A549 (cell line): Measurements from ENCODE around the gene HDHD3. TPM values are rescaled to one million over a fixed set of nuclear protein-coding genes. Genes with fewer than 3 reads are reported as not detected.
"Not testable (repeated sequence)": the region's sequence is repeated elsewhere in the genome, so short reads cannot be mapped to it uniquely, and the experiment has no call there.

Experiments
- ATAC-seq, 2 experiments: fragments of 200-7000 bp in 1 of 2; fragments of >200 bp in 1 of 2; cut with Nextera tagmentation in 1 of 2; cut with Tn5 transposase in 1 of 2; 3 replicates each; pipeline versions ENCODE4 v1.8.0 to v1.9.1; 2018 to 2020; ENCODE audit warnings: mild to moderate bottlenecking in 1 of 2, moderate library complexity in 1 of 2
- CTCF ChIA-PET: fragments of 300-600 bp; sonication (Branson Sonifier 250); formaldehyde crosslinking; extraction: SDS; loops from one replicate; lab custom pipeline; 2021; ENCODE audit warnings: antibody characterized with exemption, inconsistent platforms; lab: Yijun Ruan, JAX
- POLR2A ChIA-PET: fragments of 350-600 bp; formaldehyde crosslinking; extraction: SDS; loops from one replicate; lab custom pipeline; 2021; ENCODE audit warnings: antibody characterized with exemption, inconsistent platforms; lab: Yijun Ruan, JAX
- DNase-seq, 2 experiments: peaks; one replicate each; pipeline versions ENCODE4 v3.0.0 to v3.0.0-alpha.2; 2011 to 2016; ENCODE audit warnings: low read depth in 1 of 2, low spot score in 1 of 2
- FAIRE-seq: peaks from 2 replicates; lab custom pipeline; 2011; peaks lifted over from hg19 to GRCh38; lab: Jason Lieb, UNC
- H3K27ac ChIP-seq, 2 experiments: fragments of >200 bp; sonication (Bioruptor Twin); formaldehyde crosslinking; 3 replicates each; pipeline ENCODE4 v1.5.1; 2016 to 2017
- H3K4me1 ChIP-seq: fragments of >200 bp; sonication (Bioruptor Twin); formaldehyde crosslinking; 3 replicates; pipeline ENCODE4 v1.6.1; 2016
- H3K4me2 ChIP-seq: fragments of >200 bp; sonication (Bioruptor Twin); formaldehyde crosslinking; 3 replicates; pipeline ENCODE4 v1.6.1; 2016
- H3K4me3 ChIP-seq: fragments of >200 bp; sonication (Bioruptor Twin); formaldehyde crosslinking; 3 replicates; pipeline ENCODE4 v1.5.1; 2016
- H3K9me3 ChIP-seq: fragments of >200 bp; sonication (Bioruptor Twin); formaldehyde crosslinking; 3 replicates; pipeline ENCODE4 v1.6.1; 2016
- EHMT2 ChIP-seq: fragments of 200-600 bp; sonication (generic); IDR thresholded peaks from 2 replicates; pipeline ENCODE4 v1.6.1; 2016; ENCODE audit warnings: antibody characterized with exemption, low read depth, mild to moderate bottlenecking, moderate library complexity
- ESRRA ChIP-seq: fragments of 150-350 bp; IDR thresholded peaks from 2 replicates; pipeline ENCODE4 v1.6.1; 2014; ENCODE audit warnings: mild to moderate bottlenecking, low read length, borderline replicate concordance
- FOSL2 ChIP-seq, 2 experiments: fragments of 450-650 bp in 1 of 2; fragments of >200 bp in 1 of 2; sonication (Bioruptor Twin) in 1 of 2; formaldehyde crosslinking; IDR thresholded peaks; 2 replicates each; pipeline versions ENCODE4 v1.5.0 to v1.6.1; 2016 to 2020; ENCODE audit warnings: mild to moderate bottlenecking in 1 of 2, moderate library complexity in 1 of 2
- FOXS1 ChIP-seq: fragments of 250-450 bp; sonication (Bioruptor Pico); IDR thresholded peaks from 2 replicates; pipeline ENCODE4 v1.5.0; 2020; ENCODE audit warnings: mild to moderate bottlenecking, moderate library complexity
- HEYL ChIP-seq: fragments of 250-450 bp; sonication (Bioruptor Pico); IDR thresholded peaks from 2 replicates; pipeline ENCODE4 v1.8.0; 2021; ENCODE audit warnings: mild to moderate bottlenecking, moderate library complexity
- KDM5A ChIP-seq: fragments of 200-600 bp; sonication (generic); IDR thresholded peaks from 2 replicates; pipeline ENCODE4 v1.6.1; 2016; ENCODE audit warnings: antibody characterized with exemption, mild to moderate bottlenecking
- MAFK ChIP-seq: fragments of 450-650 bp; IDR thresholded peaks from 2 replicates; pipeline ENCODE4 v1.6.1; 2014; ENCODE audit not compliant: partially characterized antibody
- MAZ ChIP-seq: fragments of 150-350 bp; IDR thresholded peaks from 2 replicates; pipeline ENCODE4 v1.6.1; 2014; ENCODE audit warnings: antibody characterized with exemption, low read depth, low read length, borderline replicate concordance
- POLR2AphosphoS2 ChIP-seq: conservative IDR thresholded peaks from 2 replicates; pipeline ENCODE4 v1.6.1; 2012; ENCODE audit warnings: low read length, improper control_type of control experiment, inconsistent platforms
- RAD21 ChIP-seq, 2 experiments: fragments of >200 bp in 1 of 2; sonication (Bioruptor Twin) in 1 of 2; formaldehyde crosslinking in 1 of 2; IDR thresholded peaks in 1 of 2; conservative IDR thresholded peaks in 1 of 2; 2 replicates in 1 of 2; 3 replicates in 1 of 2; pipeline ENCODE4 v1.6.1; 2012 to 2018; ENCODE audit warnings: inconsistent platforms in 1 of 2
- SMC3 ChIP-seq: fragments of >200 bp; sonication (Bioruptor Twin); formaldehyde crosslinking; IDR thresholded peaks from 3 replicates; pipeline ENCODE4 v1.6.1; 2018; ENCODE audit warnings: inconsistent platforms
- ZFP36 ChIP-seq: fragments of 450-650 bp; IDR thresholded peaks from 2 replicates; pipeline ENCODE4 v1.6.1; 2014; ENCODE audit warnings: borderline replicate concordance; ENCODE audit not compliant: partially characterized antibody
- WGBS: methylation state at CpG from one replicate; pipeline ENCODE4 v1.1.6; 2017; ENCODE audit errors: missing lambda C conversion rate; 5-methylcytosine and 5-hydroxymethylcytosine counted together
- polyA plus RNA-seq, 4 experiments: library from polyadenylated mRNA; depleted of rRNA in 3 of 4; stranded (reverse); fragments of >200 nt; fragmentation: RNase III in 1 of 4; extraction: RNeasy Plus Mini Kit Qiagen cat#74134 plus additional on column Dnase treatment in 1 of 4; gene quantifications; 2 replicates in 3 of 4; 3 replicates in 1 of 4; pipeline ENCODE4 v1.2.3, GENCODE V29; 2011 to 2017
- TF ChIP-seq, protein P1 (sequence below): fragments of >200 bp; sonication (Bioruptor Twin); formaldehyde crosslinking; IDR thresholded peaks from 3 replicates; pipeline ENCODE4 v1.6.1; 2016
- TF ChIP-seq, protein P2 (sequence below): fragments of 450-650 bp; IDR thresholded peaks from 2 replicates; pipeline ENCODE4 v1.6.1; 2014; ENCODE audit warnings: antibody characterized with exemption
- TF ChIP-seq, protein P3 (sequence below): fragments of >200 bp; sonication (Bioruptor Twin); formaldehyde crosslinking; IDR thresholded peaks from 3 replicates; pipeline ENCODE4 v1.5.1; 2016

The HDHD3 gene
- polyA plus RNA-seq, 2 of the 4 experiments (the other 2 are of a cell fraction): 17.5 to 22.6 TPM

DNA sequence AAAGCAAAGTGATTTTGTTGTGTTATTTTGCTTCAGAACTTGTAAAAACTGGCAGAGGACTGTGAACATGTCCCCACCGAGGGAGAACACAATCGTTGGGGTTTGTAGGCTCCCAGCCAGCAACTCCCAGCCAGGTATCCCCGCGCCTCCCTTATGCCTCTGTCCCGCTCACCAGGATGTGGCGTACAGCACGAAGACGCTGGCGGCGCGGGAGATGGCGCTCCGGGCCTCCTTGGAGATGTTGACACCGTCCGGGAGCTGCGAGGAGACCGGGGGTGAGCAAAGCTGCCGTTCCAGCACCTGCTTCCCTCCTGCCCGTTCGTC, 33.1 kb upstream of the HDHD3 start:
- POLR2A ChIA-PET: interaction anchor here (0.6 to 2.1 kb wide), 17 partner anchors 9 to 248 kb away, joined by 3 to 22 read pairs (median 4); partner anchors contain the start of genes ALAD, CDC26, FKBP15 and HDHD3
- WGBS: 2% methylated on average over 19 of the region's 20 CpGs
- FAIRE-seq (no peak), ATAC-seq (peak; percentile 25 to 36; a peak in 5 of 6 replicates), DNase-seq (no peak)
- Histone ChIP-seq H3K4me2 (peak overlapping the region; percentile 78), H3K9me3 (no peaks in the 10 kb centered on the region), H3K4me3 (peak overlapping the region; percentile 70), H3K27ac (peak overlapping the region; percentile 95 to 98), H3K4me1 (peaks cover 8% of the 10 kb centered on the region; the same call in 1 of the 3 replicates)
- CTCF ChIA-PET: interaction anchor here (0.6 to 4.1 kb wide), 17 partner anchors 9 to 248 kb away, joined by 3 to 28 read pairs (median 4); partner anchors contain the start of genes ALAD, CDC26, HDHD3 and PRPF4
- TF ChIP-seq POLR2AphosphoS2 (no peak), ESRRA (no peak), KDM5A (no peak; the same call in 1 of the 2 replicates), EHMT2 (no peak), ZFP36 (no peak), HEYL (CRISPR knock-in tag) (no peak), MAZ (no peak), SMC3 (no peak), MAFK (no peak)
- TF ChIP-seq, protein P1, sequence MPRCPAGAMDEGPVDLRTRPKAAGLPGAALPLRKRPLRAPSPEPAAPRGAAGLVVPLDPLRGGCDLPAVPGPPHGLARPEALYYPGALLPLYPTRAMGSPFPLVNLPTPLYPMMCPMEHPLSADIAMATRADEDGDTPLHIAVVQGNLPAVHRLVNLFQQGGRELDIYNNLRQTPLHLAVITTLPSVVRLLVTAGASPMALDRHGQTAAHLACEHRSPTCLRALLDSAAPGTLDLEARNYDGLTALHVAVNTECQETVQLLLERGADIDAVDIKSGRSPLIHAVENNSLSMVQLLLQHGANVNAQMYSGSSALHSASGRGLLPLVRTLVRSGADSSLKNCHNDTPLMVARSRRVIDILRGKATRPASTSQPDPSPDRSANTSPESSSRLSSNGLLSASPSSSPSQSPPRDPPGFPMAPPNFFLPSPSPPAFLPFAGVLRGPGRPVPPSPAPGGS: no peak
- TF ChIP-seq, protein P2, sequence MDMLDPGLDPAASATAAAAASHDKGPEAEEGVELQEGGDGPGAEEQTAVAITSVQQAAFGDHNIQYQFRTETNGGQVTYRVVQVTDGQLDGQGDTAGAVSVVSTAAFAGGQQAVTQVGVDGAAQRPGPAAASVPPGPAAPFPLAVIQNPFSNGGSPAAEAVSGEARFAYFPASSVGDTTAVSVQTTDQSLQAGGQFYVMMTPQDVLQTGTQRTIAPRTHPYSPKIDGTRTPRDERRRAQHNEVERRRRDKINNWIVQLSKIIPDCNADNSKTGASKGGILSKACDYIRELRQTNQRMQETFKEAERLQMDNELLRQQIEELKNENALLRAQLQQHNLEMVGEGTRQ: no peak

DNA sequence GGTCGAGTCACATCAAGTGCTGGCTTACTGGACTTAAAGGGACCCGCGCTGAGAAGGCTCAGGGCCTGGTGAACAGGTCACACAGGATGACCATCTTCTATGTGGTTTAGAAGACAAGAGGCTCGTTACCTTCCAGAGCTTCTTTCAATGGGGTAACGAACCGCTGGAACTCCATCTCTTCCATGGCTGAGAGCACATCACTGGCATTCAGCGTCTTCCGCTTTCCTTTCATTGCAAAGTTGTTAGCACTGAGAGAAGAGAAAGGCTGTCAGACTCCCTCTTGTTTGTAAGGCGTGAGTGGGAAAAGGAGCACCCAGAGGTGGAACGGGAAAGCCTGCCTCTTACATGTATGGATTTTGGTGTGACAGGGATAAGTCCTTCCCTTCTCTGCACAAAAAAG, 32.7 kb upstream of the HDHD3 start:
- WGBS: 20% methylated on average over 10 of the region's 10 CpGs
- Histone ChIP-seq H3K9me3 (no peaks in the 10 kb centered on the region), H3K27ac (peak overlapping the region; percentile 95 to 98), H3K4me2 (peak overlapping the region; percentile 78), H3K4me3 (peak overlapping the region; percentile 70), H3K4me1 (peaks cover 8% of the 10 kb centered on the region; the same call in 1 of the 3 replicates)
- no peak for ATAC-seq
- TF ChIP-seq FOSL2 (IDR thresholded peaks at IDR 0.05) (no peak), FOSL2 (CRISPR knock-in tag; IDR thresholded peaks at IDR 0.05) (no peak), FOXS1 (CRISPR knock-in tag) (no peak), POLR2AphosphoS2 (no peak)
- no peak for DNase-seq
- ChIA-PET CTCF (interaction anchor here (0.6 to 4.1 kb wide), 17 partner anchors 9 to 248 kb away, joined by 3 to 28 read pairs (median 4); partner anchors contain the start of genes ALAD, CDC26, HDHD3 and PRPF4), POLR2A (interaction anchor here (0.8 to 2.1 kb wide), 10 partner anchors 8 to 246 kb away, joined by 3 to 22 read pairs (median 8); partner anchors contain the start of genes ALAD, CDC26, FKBP15 and HDHD3)
- FAIRE-seq: no peak

DNA sequence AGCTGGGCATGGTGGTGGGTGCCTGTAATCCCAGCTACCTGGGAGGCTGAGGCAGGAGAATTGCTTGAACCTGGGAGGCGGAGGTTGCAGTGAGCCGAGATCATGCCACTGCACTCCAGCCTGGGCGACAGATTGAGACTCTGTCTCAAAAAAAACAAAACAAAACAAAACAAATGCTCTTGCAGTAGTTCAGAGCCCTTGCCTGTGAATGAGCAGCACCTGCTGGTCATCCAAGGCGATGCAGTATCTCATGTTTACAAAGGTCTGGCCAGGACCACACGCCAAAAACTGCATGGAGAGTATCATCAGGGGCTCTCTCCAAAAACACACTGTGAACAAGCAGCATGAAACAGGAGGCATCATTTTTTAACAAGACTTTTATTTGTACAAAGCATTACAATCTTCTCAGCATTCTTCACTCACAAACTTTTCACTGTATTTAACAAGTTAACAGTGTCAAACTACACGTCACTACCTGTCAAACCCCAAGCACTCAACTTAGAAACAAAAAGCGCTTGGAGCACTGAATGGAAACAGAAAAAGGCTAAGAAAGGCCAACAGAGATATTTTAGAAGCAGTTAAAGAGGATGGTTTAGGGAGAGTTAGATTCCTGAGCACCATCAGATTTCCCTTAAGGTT, 30.2 kb upstream of the HDHD3 start:
- ChIA-PET POLR2A (interaction anchor here (1.3 kb wide), 1 partner anchor 132 kb away, joined by 3 read pairs; the partner anchor contains the start of genes CDC26 and PRPF4), CTCF (interaction anchor here (0.6 to 4.1 kb wide), 27 partner anchors 9 to 1799 kb away, joined by 3 to 28 read pairs (median 4); partner anchors contain the start of genes CDC26, PRPF4 and WDR31)
- ATAC-seq: peak; percentile 52 to 62; a peak in 5 of 6 replicates
- H3K4me3 ChIP-seq, H3K27ac ChIP-seq, H3K4me1 ChIP-seq, FAIRE-seq, H3K4me2 ChIP-seq, H3K9me3 ChIP-seq: not testable (repeated sequence)
- 47% methylated on average over 7 of the region's 7 CpGs for WGBS
- TF ChIP-seq SMC3 (peak; percentile 71), RAD21 (conservative IDR thresholded peaks at IDR 0.05 in 1 of 2, IDR thresholded peaks at IDR 0.05 in 1 of 2) (peak; percentile 68 to 75)
- TF ChIP-seq, protein P3, sequence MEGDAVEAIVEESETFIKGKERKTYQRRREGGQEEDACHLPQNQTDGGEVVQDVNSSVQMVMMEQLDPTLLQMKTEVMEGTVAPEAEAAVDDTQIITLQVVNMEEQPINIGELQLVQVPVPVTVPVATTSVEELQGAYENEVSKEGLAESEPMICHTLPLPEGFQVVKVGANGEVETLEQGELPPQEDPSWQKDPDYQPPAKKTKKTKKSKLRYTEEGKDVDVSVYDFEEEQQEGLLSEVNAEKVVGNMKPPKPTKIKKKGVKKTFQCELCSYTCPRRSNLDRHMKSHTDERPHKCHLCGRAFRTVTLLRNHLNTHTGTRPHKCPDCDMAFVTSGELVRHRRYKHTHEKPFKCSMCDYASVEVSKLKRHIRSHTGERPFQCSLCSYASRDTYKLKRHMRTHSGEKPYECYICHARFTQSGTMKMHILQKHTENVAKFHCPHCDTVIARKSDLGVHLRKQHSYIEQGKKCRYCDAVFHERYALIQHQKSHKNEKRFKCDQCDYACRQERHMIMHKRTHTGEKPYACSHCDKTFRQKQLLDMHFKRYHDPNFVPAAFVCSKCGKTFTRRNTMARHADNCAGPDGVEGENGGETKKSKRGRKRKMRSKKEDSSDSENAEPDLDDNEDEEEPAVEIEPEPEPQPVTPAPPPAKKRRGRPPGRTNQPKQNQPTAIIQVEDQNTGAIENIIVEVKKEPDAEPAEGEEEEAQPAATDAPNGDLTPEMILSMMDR: peak; percentile 68
- peak; percentile 58 to 80 for DNase-seq

DNA sequence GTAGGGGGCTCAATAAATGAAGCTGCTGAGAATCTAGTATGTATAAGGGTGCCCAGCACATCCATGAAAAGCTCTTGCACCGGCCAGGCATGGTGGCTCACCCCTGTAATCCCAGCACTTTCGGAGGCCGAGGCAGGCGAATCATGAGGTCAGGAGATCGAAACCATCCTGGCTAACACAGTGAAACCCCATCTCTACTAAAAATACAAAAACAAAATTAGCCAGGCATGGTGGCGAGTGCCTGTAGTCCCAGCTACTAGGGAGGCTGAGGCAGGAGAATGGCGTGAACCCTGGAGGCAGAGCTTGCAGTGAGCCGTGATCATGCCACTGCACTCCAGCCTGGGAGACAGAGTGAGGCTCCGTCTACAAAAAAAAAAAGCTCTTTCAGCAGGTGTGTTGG, 29.6 kb upstream of the HDHD3 start:
- not testable (repeated sequence) for H3K9me3 ChIP-seq, ATAC-seq, H3K27ac ChIP-seq, H3K4me2 ChIP-seq, H3K4me1 ChIP-seq, FAIRE-seq, H3K4me3 ChIP-seq, DNase-seq
- ChIA-PET POLR2A (interaction anchor here (1.3 kb wide), 1 partner anchor 131 kb away, joined by 3 read pairs; the partner anchor contains the start of genes CDC26 and PRPF4), CTCF (interaction anchor here (0.8 to 2.6 kb wide), 19 partner anchors 15 to 252 kb away, joined by 3 to 12 read pairs (median 5); partner anchors contain the start of genes CDC26, PRPF4 and WDR31)
- WGBS: 91% methylated on average over 9 of the region's 9 CpGs
